ENCODE data around the gene HECW1. TPM values are rescaled to one million over a fixed set of nuclear protein-coding genes. Genes with fewer than 3 reads are reported as not detected.

HECW1 gene
- total and polyA plus RNA-seq, 12 donors = 0.07 to 0.23 TPM; not detected in 10

DNA sequence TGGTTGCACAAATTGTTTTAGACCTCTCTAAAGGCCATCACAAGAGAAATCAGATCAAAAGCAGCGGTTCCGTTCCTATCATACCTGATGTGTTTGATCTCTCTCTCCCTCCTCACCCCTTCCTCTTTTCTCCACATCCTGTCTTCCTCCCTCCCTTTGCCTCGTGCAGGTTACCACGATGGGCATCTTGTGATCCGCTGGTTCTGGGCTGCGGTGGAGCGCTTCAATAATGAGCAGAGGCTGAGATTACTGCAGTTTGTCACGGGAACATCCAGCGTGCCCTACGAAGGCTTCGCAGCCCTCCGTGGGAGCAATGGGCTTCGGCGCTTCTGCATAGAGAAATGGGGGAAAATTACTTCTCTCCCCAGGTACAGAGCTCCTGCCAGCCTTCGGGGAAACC, 442.0 kb downstream of the HECW1 start:
- 89 to 92% methylated on average over 15 of the region's 15 CpGs for WGBS, 2 donors
- H3K4me3 ChIP-seq = no peak overlapping the region
- H3K36me3 ChIP-seq = no peaks in the 10 kb centered on the region
- TF ChIP-seq, protein P1, sequence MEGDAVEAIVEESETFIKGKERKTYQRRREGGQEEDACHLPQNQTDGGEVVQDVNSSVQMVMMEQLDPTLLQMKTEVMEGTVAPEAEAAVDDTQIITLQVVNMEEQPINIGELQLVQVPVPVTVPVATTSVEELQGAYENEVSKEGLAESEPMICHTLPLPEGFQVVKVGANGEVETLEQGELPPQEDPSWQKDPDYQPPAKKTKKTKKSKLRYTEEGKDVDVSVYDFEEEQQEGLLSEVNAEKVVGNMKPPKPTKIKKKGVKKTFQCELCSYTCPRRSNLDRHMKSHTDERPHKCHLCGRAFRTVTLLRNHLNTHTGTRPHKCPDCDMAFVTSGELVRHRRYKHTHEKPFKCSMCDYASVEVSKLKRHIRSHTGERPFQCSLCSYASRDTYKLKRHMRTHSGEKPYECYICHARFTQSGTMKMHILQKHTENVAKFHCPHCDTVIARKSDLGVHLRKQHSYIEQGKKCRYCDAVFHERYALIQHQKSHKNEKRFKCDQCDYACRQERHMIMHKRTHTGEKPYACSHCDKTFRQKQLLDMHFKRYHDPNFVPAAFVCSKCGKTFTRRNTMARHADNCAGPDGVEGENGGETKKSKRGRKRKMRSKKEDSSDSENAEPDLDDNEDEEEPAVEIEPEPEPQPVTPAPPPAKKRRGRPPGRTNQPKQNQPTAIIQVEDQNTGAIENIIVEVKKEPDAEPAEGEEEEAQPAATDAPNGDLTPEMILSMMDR (IDR thresholded peaks at IDR 0.05) = no peak
- intact Hi-C loops (cut with DNase I) = loop anchor here in 1 of 10 donors (10.0 kb wide), 1 partner anchor 60 kb away; no protein-coding TSS in a partner anchor
- DNase-seq = no peak
- H3K27ac ChIP-seq = peak overlapping the region in 1 of 10 donors; percentile 50
- H3K9me3 ChIP-seq = no peaks in the 10 kb centered on the region
- peaks cover 0 to 11% (median 3%) of the 10 kb centered on the region in 9 donors for H3K4me1 ChIP-seq
- peaks cover 0 to 3% (median 0%) of the 10 kb centered on the region in 7 donors for H3K27me3 ChIP-seq
- peak in 3 of 8 donors; percentile 12 to 17 (median 15) for ATAC-seq

DNA sequence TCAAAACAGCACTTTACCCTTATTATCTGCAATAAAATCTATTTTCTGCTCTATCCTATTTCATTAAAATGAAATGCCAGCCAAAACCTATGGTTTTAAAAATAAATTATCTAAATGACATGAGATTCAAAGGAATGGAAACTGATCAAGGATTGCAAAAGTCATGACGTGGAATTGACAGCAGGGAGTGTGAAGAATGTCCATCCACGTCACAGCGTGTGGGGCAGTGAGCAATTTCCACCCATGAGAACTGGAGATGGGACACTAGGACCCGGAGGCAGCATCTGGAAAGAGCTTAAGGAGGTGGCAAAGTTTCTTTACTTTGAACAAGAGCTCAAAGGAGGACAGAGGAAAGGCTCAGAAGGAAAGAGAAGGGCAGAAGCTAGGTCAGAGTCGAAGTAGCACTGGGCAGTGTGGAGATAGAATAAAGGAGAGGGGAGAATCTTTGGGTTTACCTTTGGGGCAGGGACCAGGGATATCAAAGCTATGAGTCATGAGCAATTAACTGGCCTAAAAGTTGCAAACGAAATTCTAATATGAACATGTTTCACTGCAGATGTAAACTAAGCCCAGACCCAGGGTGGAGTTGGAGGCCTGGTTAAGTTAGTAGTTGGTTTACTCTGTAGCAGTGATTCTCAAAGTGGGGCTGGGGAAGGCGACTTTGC, 445.5 kb downstream of the HECW1 start:
- WGBS, 2 donors = 78 to 86% methylated on average over 7 of the region's 7 CpGs
- H3K27me3 ChIP-seq = peaks cover 0 to 3% (median 0%) of the 10 kb centered on the region in 7 donors
- TF ChIP-seq, protein P1 (IDR thresholded peaks at IDR 0.05) = no peak
- intact Hi-C loops (cut with DNase I) = loop anchor here in 1 of 10 donors (10.0 kb wide), 1 partner anchor 63 kb away; no protein-coding TSS in a partner anchor
- no peak for DNase-seq
- no peak overlapping the region for H3K4me3 ChIP-seq
- H3K4me1 ChIP-seq = peaks cover 0 to 11% (median 3%) of the 10 kb centered on the region in 9 donors
- no peaks in the 10 kb centered on the region for H3K36me3 ChIP-seq
- ATAC-seq = no peak
- H3K9me3 ChIP-seq = no peaks in the 10 kb centered on the region
- no peak overlapping the region for H3K27ac ChIP-seq

DNA sequence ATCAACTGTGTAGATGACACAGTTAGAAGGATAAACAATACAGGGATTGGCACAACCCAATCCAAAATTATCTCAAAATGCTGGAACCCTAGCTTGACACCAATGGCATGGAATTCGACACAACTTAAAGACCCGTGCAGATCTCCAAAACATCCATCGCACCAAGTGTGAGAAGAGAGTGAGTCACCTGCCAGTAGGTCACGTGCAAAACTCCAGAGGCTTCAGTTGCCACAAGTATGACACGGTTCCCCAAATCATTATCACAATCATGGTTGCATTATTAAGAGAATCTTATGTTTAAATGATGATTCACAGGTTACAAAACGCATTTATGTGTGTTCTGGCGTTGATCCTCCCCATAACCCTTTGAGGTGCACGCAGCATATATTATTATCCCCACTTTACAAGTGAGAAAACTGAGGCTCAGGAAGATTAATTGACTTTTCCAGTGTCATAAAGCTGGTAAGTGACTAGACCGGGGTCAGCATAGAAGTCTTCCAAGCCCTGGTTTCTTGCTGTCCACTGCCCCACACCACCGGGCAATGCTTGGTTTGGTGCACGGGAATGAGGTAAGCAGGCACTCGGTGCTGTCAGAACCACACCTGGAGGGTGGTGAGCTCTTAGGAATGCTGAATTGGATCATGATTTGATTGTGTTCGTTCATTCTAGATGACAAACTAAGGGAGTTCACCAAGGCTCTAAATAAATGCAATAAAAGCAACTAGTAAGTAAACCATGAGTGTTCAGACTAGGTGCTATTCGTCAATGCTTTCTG, 446.9 kb downstream of the HECW1 start:
- no peak overlapping the region for H3K4me3 ChIP-seq
- H3K4me1 ChIP-seq = peaks cover 0 to 4% (median 0%) of the 10 kb centered on the region in 9 donors
- DNase-seq (no peak), ATAC-seq (no peak)
- peaks cover 0 to 9% (median 0%) of the 10 kb centered on the region in 7 donors for H3K27me3 ChIP-seq
- no peaks in the 10 kb centered on the region for H3K36me3 ChIP-seq
- intact Hi-C loops (cut with DNase I) = loop anchor here in 1 of 10 donors (10.0 kb wide), 1 partner anchor 65 kb away; no protein-coding TSS in a partner anchor
- H3K9me3 ChIP-seq = no peaks in the 10 kb centered on the region
- TF ChIP-seq, protein P1 (IDR thresholded peaks at IDR 0.05) = no peak
- H3K27ac ChIP-seq = no peak overlapping the region
- WGBS, 2 donors = 90 to 93% methylated on average over 14 of the region's 14 CpGs

DNA sequence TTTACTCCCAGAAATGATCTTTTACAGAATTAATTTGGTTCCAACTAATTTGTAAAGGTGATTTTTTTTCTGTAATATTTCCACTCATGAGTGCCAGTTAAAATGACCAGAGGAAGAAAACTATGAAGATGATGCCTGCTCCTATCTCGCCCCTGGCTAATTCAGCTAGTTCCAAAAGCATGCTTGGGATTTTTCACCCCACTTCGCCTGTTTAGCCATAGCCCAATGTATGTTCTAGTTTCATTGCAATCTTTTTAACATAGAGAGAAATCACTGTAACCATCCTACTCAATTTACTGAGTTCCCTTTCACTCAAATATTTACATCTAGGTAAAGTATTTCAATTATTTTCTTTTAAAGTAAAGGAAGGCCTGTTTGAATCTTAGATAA, 447.5 kb downstream of the HECW1 start:
- Histone ChIP-seq H3K4me3 (no peak overlapping the region), H3K27me3 (peaks cover 0 to 9% (median 0%) of the 10 kb centered on the region in 7 donors), H3K9me3 (no peaks in the 10 kb centered on the region), H3K27ac (no peak overlapping the region), H3K36me3 (no peaks in the 10 kb centered on the region), H3K4me1 (no peaks in the 10 kb centered on the region)
- DNase-seq = no peak
- intact Hi-C loops (cut with DNase I) = loop anchor here in 1 of 10 donors (10.0 kb wide), 1 partner anchor 65 kb away; no protein-coding TSS in a partner anchor
- WGBS, 2 donors = 90 to 92% methylated on average over 2 of the region's 2 CpGs
- no peak for ATAC-seq
- TF ChIP-seq, protein P1 (IDR thresholded peaks at IDR 0.05) = no peak
